NCI-H2227 treated with DMSO at 0.1 percent for 48 hours (cell line): ENCODE measurements around the gene MYO18B.

ENCODE experiments used
- DNase-seq: peaks from one replicate; lab custom pipeline; 2025; lab: John Stamatoyannopoulos, UW

MYO18B gene

DNA sequence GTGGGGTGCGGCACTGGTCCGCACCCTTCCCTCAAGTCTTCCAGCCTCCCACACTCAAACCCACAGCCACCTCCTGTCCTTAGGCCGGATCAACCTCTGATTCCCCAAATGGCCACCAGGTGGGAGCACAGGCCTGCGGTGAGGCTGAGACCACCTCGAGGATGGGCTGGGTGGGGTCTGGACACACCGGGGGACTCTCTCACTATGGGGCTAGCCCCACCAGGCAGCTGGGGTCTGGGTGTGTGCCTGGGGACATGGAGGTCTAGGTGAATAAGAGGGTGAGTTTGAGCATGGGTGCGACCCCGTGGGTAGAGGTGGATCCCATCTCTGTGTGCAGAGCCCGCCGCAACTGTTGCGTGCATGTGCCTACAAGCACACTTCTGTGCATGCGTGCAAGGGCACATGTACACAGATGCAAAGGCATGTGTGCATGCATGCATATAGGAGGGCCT lies 32.6 kb downstream of the MYO18B start:
- DNase-seq, result no peak

DNA sequence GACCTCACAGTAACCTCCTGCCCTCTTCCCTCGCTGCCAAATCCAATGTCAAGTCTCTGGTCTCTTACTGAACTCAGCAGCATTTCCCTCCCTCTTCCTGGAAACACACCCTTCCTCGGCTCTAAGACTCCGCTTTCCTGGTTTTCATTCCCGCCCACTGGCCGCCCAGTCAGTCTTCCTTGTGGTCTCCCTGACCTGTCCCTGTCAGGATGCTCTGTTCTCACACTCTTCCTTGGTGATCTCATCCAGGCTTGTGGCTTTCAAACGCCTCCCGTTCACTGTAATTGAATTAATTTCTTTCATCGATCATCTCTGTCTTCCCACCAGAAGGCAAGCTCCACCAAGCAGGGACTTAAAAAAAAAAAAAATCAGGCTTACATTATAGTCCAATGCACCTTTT lies 33.5 kb downstream of the MYO18B start:
- no peak for DNase-seq

DNA sequence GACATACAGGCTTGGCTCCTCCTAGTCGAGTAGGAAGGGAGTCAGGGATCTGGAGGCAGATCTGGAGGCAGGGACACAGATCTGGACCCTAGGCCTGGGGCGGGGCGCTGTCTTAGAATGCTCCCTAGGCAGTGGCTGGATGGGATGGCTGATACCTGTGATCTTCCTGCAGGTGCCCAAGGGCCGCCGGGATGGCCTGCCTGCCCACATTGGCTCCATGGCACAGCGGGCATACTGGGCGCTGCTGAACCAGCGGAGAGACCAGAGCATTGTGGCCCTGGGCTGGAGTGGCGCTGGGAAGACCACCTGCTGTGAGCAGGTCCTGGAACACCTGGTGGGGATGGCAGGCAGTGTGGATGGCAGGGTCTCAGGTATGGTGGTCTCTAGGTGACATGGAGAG lies 35.4 kb downstream of the MYO18B start:
- DNase-seq, result no peak

DNA sequence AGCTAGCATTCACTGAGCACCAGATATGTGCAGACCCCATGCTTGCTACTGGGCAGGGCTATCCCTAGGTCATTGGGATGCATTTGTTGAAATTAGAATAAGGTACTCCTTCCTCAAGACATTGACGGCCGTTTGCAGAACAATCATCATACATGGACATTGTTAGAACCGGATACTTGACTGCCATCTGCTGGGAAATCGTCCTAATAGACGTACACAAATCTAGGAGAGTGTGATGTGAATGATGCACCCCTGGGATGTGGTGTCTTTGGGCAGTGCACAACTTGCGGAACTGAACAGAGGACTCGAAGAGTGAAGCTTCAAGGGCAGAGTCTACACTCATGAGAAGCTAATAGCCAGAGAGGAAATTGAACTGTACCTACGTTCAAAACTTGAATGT lies 35.9 kb downstream of the MYO18B start:
- DNase-seq, result no peak

DNA sequence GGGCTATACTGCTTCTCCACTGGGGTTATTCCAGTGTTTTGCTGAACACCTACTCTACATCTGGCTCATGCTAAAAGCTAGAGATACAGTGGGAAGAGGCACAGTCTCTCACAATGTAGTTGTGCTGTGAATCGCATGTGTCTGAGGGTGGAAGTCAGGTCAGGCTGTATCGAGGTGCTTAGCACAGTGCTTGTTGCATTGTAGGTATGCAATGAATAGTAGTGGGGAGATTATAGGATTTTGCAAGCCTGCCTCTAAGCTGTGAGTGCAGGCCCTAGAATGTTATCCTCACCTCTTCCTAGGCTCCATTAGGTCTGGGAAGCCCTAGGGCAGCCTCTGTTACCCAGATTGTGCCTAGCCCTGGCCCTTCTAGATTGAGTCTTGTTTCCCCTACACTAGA lies 37.4 kb downstream of the MYO18B start:
- no peak for DNase-seq

DNA sequence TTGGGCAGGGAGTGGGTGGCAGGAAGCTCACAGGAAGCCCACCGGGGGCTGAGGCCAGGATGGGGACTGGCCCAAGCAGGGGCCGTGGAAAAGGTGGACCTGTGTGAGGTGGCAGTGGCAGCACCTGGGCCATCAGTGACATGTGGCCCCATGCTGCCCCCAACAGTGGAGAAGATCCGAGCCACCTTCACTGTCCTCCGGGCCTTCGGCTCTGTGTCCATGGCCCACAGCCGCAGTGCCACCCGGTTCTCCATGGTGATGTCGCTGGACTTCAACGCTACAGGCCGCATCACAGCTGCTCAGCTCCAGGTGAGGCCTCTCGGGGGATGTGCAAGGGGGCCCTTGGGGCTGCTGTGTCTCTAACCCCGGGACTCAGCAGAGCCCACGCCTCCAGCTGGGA lies 37.9 kb downstream of the MYO18B start:
- no peak for DNase-seq

DNA sequence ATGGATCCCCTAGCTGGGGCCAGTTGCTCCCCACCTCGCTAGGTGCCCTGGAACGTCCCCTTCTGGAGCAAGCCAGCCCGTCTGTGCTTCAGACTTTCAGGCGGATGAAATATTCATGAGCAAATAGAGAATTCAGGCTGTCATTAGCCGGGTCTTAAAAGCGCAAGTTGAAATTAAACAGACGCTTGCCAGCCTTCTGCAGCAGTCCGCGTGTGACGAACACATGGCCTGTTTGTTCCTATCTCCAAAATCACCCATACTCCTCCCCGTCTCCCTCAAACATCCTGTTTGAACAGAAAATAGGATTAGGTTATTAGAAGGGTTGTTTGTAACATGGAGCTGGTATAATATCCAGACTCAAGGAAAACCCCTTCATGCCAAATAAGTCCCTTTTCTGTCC lies 38.7 kb downstream of the MYO18B start:
- DNase-seq, result no peak

DNA sequence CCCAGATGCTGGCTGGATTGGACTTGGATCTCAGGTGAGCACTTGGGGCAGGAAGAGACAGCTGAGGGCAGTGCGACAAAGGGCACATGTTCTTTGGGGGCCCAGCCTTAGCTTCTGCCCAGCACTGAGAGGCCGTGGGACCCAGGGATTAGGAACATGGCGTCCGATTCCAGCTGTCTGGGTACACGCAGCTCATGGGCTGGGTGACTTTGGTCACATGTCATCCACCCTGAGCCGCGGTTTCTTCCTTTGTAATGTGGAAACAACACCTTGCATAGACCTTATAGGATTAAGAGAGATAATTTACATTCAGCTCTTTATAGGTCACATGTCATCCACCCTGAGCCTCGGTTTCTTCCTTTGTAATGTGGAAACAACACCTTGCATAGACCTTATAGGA lies 39.8 kb downstream of the MYO18B start:
- no peak for DNase-seq

DNA sequence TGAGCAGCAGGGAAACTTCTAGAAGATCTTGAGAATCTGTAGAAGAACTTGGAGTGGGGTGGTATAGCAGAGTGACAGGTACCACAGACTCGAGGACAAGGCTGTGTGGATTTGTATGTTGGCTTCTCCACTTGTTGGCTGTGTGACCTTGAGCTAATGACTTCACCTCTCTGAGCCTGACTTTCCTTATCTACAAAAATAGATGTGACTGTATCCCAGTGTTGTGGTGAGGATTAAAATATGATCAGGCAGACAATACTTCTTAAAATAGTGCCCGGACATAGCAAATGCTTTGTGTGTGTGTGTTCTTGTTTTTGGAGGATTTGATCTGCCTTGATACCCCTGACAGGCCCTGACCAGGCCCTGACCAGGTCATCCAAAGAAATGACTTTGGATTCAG lies 40.8 kb downstream of the MYO18B start:
- no peak for DNase-seq

DNA sequence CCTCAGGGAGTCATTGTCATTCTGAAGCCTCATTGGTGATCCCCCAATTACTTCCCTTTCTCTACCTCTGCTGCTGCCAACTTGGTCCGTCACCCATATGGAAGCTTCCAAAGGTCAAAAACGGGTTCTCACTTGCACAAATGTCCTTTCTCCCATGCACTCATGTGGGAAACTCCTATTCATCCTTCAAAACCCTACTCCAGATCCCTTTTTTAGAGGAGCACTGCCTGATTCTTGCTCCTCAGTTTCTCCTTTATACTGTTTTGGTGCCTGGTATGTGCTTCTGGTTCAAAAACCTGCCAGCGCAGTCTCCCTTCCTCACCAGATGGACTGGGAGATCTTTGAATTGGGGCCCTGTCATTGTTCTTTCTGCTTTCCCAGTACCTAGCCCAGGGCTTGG lies 41.9 kb downstream of the MYO18B start:
- no peak for DNase-seq

DNA sequence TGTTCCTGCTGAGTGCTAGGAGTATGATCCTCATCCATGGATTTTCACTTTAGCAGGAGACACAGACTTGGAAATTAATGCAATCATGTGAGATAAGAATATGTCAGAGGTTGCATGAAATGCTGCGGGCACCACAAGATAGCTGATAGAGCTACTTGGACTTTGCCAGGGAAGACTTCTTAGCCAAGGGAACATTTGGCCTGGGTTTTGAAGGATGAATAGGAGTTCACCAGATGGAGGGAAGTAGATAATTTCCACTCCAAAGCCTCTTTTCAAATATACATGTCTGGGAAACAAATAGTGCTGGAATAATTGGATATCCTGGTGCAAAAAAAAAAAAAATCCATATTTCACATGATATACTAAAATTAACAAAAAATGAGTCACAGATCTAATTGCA lies 44.2 kb downstream of the MYO18B start:
- no peak for DNase-seq

DNA sequence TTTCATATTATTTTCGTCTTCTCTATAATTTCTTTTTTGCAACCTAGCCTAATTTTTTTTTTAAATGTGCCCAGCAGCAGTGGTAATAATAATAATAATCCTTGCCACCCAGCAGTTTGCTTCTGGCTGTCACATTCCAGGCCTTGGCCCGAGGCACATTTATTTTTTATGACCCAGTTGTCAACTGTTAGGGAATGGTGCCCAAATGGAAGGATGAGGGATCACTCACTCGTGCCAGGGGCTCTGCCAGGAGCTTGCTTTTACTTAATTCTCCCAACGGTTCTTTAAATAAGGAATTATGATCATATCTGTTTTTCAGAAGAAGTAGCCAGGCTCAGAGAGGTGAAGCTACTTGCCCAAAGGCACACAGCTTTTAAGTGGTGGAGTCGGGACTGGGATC lies 49.6 kb downstream of the MYO18B start:
- DNase-seq, result no peak

DNA sequence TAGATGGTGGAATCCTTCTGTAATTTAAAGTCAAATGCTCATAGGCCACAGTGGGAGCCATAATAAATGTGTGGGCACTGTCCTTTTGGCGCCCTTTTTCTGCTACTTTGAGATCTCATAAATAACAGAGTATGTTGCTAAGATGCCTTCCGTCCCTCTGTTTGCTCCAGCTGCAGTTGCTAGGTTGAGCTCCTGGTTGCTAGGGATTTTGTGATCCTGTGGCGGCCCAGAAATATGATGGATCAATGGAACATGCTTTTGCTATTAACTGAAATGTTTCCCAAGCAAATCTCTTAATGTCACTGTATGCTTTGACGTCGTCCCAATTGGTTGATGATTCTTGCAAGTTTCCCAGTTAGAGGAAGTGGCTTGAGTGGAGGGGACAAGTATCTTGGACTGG lies 53.5 kb downstream of the MYO18B start:
- no peak for DNase-seq

DNA sequence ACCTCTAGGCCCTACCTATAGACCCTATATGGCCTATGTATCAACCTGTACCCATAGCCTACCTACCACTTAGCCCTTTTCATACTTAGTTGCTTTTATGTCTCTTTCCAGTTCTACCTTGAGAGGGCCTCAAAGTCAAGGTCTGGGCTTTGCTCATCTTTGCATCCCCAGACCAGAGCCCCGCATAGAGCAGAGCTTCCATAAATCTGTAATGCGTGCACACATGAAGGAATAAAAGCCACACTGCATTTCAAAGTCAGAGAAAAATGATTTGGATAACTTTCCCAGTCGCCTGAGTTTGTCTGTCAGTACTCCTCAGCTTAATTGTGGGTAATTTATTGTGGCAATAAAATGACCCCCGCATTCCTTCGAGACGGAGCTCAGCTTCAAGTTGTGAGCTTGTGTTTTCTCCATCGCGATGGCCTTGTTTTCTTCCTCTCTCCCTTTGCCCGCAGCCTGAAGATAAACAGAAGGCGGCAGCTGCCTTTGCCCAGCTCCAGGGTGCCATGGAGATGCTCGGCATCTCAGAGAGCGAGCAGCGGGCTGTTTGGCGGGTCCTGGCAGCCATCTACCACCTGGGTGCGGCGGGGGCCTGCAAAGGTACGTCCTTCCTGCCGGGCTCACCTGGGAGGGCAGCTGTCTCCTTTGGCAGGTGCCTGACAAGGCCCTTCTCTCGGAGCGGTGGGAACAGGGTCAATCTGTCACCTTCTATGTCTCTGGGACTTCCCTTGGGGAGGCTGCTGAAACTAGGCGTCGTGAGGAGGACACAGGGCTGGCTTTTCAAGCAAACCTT lies 55.7 kb downstream of the MYO18B start:
- no peak for DNase-seq

DNA sequence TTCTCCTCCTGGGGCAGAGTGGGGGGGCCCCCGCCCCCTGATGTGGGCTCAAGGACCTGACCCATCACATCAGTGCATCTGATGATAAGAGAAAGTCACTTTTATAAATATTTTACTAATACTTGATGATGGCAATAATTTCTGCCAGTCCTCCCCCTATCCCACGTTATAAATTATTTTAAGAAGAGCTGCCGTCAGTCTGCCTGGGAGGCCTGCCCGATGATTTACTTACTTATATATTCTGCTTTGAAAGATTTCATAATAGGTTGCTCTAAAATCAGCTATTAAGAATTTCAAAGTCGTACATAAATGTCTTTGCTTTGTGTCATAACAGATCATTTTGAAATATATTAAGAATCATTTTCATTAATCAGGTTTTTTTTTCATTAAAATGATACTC lies 58.8 kb downstream of the MYO18B start:
- DNase-seq, result no peak

DNA sequence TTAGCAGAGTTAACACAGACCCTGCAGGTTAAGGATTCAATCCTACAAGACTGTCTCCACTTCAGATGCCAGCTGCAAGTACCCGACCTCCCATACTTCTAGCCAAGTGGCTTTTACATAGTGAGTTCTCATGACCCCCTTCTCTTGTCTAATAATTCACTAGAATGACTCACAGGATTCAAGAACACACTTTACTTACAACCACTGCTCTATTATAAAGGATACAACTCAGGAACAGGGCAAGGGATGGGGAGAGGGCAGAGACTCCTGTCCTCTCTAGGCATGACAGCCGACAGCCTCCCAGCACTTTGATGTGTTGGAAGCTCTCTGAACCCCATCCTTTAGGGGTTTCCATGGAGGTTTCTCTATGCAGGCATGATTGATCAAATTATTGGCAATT lies 60.0 kb downstream of the MYO18B start:
- no peak for DNase-seq

DNA sequence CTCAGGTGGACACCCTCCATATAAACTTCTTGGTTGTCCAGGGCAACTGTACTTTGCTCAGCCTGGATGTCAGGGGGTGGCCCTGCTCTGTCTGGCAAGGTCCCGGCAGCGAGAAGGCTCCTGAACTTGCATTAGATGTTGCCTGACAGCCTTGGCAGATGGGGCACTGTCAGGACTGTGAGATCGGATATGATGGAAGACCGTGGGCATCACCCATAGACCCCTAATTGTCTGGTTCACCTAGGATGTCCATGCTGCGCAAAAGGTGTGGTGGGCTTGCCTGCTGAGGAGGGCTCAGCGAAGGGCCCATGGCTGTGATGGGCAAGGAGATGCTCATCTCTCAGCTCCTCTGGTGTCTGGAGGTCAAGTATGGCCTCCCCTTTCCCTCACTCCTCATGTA lies 62.7 kb downstream of the MYO18B start:
- DNase-seq, result no peak

DNA sequence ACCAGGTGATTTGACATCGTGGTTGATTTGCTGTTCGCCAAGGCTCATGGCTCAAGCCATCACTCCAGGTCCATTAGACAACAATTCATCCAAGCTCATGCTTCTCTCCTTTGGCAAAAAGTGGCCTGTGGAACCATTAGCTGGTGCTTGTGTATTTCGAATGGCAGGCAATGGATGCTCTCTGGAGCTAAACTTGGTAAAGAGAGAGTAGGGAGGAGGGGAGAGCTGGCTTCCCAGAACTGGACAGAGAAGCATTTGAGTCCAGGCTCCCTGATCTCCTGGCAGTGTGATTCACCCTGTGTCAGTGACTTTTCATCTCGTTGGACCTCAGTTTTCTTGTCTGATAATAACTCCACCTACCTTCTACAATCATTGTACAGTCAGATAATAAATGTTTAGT lies 64.6 kb downstream of the MYO18B start:
- no peak for DNase-seq

DNA sequence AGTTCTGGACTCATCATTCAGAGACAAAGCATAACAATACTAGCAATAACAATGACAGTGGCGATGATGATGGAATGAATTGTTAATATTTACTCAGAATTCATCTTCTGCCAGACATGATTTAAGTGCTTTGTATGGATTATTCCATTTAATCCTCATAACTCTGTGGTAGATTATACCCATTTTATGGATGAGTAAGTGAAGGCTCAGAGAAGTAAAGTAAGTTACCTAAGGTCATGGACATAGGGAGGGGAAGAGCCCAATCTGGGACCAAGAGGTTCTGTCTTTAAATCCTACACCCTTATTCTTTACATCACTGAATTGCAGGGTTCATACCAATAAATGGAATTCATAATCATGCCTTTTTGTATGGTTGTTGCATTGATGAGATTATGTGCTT lies 72.7 kb downstream of the MYO18B start:
- DNase-seq, result no peak

DNA sequence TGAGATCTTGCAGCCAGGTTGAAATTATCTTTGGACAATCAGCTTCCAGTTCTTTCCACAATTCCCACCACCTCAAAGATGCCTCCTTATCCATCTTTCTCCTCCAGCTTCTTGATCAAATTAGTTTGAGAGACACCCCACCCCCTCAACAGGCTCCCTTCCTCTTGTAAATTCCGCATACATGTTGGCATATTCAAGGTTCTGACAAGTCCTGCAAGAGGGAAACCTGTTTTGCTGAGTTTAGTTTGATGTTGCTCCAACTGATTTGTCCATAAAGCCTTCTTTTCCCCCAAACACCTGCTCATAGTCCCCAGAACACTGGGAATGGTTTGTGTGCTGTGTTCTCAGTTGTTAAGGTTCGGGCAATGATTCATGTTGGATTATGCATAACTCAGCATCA lies 73.6 kb downstream of the MYO18B start:
- DNase-seq, result no peak

DNA sequence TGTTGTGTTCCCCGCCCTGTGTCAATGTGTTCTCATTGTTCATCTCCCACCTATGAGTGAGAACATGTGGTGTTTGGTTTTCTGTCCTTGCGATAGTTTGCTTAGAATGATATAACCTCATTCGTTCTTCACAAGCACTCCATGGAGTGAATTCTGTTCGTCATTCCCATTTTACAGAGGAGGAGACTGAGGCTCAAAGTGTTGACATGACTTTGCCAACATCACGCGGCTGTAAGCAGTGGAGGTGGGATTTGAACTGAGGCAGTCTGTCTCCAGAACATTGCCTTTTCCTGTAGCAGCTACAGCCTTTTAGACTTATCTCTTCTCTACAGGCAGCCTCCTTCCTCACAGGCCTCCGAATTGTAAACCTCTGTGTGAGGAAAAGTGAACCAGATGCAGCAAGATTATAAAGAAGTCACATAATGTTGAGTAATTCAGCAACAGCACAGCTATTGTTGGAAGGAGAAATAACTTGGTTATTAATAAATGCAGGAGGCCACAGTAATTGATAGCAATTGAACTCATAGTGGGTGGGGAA lies 74.6 kb downstream of the MYO18B start:
- DNase-seq, result no peak

DNA sequence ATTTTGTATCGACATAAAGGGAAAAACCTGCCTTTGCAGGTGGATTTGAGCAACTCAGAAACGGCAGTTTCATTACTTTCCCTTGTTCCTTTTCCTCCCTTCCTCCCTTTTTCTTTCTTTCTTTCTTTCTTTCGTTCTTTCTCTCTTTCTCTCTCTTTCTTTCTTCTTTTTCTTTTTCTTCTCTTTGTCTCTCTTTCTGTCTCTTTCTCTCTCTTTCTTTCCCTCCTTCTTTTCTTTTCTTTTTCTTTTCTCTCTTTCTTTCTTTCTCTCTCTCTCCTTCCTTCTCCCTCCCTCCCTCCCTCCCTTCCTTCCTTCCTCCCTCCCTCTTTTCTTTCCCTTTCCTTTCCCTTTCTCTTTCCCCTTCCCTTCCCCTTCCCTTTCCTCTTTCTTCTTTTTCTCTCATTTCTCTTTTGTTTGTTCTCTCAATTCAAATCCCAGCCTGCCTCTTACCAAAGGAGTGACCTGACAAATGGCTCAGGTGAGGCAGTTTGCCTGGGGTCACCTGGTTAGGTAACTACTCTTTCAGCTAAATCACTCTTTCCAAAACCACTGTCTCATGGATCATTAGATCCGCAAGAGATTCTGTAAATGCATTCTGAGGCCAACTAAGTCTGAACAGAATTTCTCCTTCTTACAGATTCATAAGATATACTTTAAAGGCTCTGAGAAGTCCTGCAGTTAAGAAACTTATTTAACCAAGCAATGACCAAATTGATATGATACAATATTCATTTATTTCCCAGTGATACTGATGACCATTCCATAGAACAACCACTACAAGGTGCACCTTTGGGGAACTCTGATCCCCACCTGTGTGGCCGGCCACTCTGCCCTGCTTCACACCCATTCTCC lies 75.3 kb downstream of the MYO18B start:
- DNase-seq, result no peak

DNA sequence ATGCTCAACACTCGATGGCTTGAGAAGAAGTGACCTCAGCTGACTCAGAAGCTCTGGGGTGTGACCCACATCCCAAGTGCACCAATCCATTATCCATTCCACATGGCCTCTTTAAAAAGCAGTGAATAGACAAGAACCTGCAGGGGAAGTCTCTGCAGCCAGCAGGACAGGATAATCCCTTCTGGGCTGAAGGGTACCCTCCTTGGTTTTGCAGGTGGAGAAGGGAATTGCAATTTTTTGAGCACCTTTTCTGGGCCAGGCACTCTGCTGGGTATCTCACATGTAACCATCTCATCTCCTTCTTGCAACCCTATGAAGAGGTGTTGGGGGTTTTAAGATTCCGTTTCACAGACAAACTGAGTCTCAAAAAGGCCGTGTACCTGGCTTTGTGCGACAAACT lies 76.6 kb downstream of the MYO18B start:
- DNase-seq, result no peak
